Effector CD8-positive, alpha-beta T cell (primary cell): ENCODE results near the gene CDH18.
"Not testable (repeated sequence)": the region's sequence is repeated elsewhere in the genome, so short reads cannot be mapped to it uniquely, and the experiment has no call there.

Source experiments
- DNase-seq: peaks from one replicate; lab custom pipeline; 2025; lab: John Stamatoyannopoulos, UW

Gene CDH18

DNA sequence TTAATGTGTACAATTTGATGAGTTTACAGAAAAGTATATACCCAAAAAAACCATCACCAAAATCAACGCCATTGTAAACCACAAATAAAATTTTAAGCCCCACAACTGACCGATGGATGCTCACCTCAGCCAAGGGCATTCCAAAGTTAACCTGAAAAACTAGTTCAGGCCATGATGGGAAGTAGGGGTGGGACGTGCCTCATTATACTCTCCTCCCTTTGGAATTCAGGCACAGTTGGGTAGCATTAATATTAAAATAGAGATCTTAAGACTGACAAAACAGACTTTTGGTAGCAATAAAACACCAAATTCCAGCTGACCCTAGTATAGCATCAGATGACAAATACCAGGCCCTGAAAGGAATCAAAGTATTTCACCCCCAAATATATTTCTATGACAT is 129.0 kb downstream of the CDH18 start:
- no peak for DNase-seq

- no peak for DNase-seq
Measured at GRCh38 chr5:19855931-19856330, 132.1 kb downstream of the CDH18 start.

DNA sequence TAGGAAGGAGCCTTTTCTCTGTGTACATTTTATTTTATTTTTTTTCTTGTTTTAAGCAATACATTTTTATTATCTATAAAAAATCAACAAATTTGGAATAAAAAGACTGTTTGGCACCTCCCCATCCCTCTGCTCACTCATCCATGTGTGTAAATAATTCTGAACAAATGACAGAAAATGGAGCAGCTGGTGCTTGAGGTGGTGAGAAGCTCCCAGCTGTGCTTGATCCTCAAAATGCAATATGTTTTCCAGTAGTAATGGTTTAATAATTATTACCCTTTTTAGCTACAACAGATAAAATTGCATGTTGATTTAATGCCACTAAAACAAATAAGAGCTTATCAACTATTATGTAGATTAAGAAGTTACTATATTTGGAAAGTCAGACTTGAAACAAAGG is 132.5 kb downstream of the CDH18 start:
- no peak for DNase-seq

DNA sequence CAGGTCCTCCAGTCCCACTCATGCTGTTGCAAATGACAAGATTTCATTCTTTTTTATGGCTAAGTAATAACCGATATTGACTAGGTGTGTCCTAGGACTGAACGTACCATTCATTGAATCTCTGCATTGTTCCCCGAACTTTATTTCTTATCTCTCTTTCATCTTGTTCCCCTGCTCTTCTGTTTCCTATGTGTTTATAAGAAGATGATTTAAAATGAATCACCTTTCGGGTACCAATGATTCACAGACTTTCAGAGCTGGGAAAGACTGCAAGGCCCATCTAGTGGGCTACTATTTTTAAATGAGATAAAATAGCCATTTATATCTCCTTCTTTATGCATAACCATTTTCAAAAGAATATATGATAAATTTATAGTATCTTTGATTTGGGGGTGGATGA is 133.0 kb downstream of the CDH18 start:
- DNase-seq, result no peak

- no peak for DNase-seq
Measured at GRCh38 chr5:19853616-19854240, 134.3 kb downstream of the CDH18 start.

GRCh38 chr5:19837536-19838174 is 150.3 kb downstream of the CDH18 start:
- DNase-seq, result no peak

DNA sequence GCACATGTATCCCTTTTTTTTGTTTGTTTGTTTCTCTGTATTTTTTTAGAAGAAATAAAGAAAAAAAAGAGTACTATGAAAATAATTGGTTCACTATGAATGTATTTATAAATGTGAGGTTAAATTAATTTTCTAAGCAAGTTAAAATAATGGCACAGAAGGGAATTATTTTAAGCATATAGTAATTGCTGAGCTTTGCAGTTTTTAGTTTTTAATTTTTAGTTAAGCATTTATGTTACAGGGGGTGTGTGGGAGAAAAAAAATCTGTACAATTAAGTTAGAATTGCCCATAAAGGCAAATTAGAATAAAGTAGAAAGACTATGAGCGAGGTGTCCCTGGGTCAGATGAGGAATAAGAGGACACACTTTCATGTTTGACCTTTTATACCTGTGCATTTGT is 152.6 kb downstream of the CDH18 start:
- DNase-seq, result no peak

- not testable (repeated sequence) for DNase-seq
Measured at GRCh38 chr5:19812720-19813119, 175.3 kb downstream of the CDH18 start.

DNA sequence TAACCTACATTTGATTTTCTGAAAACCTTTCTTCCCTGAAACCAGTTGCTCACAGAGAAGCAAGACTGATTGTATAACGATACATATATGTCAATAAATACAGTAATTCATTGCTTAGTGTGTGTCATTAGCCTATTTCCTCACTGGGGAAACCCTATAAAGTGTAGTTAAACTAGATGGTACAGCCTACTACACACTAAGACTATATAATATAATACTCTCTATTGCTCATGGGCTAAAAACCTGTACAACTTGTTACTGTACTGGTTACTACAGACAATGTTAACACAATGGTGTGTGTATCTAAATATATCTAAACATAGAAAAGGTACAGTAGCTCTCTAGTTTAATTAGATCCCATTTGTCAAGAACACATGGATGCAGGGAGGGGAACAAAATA is 181.2 kb downstream of the CDH18 start:
- DNase-seq, result no peak

DNA sequence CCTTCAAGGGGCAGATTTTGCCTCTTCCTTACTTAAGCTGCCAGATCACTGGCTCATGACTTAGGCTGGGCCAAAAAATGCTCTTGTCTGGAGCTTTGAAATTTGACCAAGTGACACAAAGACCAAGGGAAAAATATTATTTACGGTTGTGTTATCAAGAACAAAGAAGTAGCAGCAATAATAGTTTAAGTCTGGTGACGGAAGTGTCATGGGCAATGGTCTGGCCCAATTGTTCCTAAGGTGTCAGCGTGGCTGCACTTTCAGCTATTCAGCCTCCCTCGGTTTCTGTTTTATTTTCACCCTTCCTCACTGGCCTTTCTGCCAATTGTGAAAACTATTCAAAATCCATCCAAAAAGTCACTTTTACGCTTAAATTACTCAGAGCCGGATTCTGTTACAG is 185.3 kb downstream of the CDH18 start:
- no peak for DNase-seq

GRCh38 chr5:19795218-19795617 is 192.8 kb downstream of the CDH18 start:
- no peak for DNase-seq

- DNase-seq, result no peak
Measured at GRCh38 chr5:19790829-19791466, 197.1 kb downstream of the CDH18 start.

GRCh38 chr5:19782566-19782965 is 205.4 kb downstream of the CDH18 start:
- DNase-seq, result no peak

- no peak for DNase-seq
Measured at GRCh38 chr5:19777363-19777762, 210.6 kb downstream of the CDH18 start.

GRCh38 chr5:19776886-19777285 is 211.1 kb downstream of the CDH18 start:
- not testable (repeated sequence) for DNase-seq

GRCh38 chr5:19771174-19771835 is 216.7 kb downstream of the CDH18 start:
- DNase-seq, result no peak

DNA sequence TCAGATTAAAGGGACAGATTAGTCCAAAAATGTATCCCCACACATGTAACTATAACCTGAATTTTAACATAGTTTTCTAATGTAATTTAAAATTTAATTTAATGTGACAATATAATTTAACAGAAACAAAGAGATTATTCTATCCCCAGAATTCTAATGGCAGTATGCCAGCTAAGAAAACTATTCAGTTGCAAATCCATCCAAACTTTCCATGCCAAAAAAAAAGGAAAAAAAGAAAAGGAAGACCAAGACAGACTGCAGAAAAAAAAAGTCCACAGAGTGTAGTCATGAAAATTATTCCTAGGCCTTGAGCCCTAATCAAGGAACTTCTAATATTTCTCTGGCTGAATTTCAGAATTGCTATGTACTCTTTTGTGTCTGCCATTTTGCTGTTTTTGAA is 217.6 kb downstream of the CDH18 start:
- no peak for DNase-seq

- no peak for DNase-seq
Measured at GRCh38 chr5:19767987-19768386, 220.0 kb downstream of the CDH18 start.

DNA sequence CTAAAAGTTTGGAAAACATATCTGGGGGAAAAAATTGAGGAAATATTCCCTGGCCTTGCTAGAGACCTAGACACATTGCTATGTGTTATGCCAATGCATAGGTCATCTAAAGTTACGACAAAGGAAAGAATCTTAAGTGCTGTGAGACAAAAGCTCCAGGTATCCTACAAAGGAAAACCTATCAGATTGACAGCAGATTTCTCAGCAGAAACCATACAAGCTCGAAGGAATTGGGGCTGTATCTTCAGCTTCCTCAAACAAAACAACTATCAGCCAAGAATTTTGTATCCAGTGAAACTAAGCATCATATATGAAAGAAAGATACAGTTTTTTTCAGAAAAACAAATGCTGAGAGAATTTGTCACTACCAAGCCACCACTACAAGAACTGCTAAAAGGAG is 234.4 kb downstream of the CDH18 start:
- DNase-seq, result no peak

DNA sequence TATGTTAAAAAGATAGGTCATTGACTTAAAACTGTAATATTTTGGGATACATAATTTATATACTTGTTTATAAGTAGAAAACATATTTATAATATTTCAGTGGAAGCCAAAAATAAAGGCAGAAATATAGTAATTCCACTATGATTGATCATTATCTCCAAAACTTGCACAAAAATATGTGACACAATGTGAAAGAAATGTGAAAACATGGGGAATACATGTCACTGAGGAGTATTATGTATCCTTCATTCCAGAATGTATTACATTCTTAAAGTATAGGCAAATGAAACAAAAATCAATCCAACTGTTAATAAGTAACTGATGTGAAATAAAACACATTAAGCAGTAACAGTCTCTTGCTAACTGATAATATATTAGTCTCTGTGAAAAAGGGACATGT is 236.7 kb downstream of the CDH18 start:
- DNase-seq, result no peak

DNA sequence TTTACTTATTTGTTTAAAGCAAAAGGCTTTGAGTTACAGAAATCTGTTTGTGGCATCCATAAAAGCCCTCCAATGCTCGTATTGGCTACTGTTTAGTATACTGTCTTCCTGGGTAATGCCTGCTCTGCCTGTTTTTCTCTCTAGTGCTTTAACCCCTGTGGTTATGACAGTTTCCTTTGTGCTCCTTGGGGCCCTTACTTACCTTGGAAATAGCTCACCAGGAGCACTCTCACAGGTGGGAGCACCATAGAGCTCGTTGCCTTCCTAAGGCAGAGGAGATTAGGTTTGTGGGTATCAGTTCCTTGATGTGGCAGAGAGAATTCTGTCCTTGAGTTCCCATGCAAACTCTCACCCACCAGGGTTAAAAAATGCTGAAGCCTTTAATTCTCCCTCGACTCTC is 242.8 kb downstream of the CDH18 start:
- no peak for DNase-seq

DNA sequence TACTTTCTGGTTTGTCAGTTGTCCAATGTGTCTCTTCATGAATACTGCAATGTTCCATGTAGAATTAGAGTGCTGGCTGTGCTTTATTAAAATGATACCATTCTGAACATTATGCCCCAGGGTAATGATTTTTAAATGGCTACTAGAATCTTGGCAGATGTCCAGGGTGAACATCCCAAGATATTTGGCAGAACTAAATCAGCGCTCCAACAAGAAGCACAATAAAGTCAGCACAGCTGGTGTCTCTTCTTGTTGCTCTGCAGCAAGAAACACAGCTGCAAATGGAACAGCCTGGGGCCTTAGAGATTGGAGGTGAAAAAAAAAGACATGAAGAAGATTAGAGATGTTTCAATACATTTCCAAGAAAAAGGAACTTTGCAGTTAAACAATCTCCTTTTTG is 248.3 kb downstream of the CDH18 start:
- no peak for DNase-seq

DNA sequence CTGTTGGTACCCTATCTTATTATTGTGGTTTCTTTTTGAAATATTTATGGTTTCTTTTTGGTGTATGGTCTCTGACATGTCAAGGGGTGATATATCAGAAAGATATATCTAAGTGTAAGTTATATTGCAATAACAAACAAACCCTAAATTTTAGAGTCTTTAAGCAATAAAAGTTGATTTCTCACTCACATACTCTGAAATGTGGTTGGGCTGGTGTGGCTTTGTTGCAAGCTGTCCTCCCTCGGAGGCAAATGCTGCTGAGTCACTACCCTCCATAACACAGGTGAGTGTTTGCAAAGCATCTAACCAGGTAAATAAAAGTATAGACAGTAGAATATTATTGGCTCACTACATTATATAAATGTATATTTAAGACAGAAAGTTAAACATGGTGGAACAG is 253.2 kb downstream of the CDH18 start:
- DNase-seq, result no peak
